SKM-1 treated with dmso at 0.1 percent for 144 hours (cell line): ENCODE data around the gene NLGN4Y.

Experiments
- DNase-seq: peaks from one replicate; lab custom pipeline; 2025; ENCODE audit not compliant: unreplicated experiment; lab: John Stamatoyannopoulos, UW

Gene NLGN4Y

GRCh38 chrY:14644157-14644952 is 120.0 kb downstream of the NLGN4Y start:
- DNase-seq, result no peak

GRCh38 chrY:14679181-14679580 is 154.9 kb downstream of the NLGN4Y start:
- DNase-seq, result no peak

DNA sequence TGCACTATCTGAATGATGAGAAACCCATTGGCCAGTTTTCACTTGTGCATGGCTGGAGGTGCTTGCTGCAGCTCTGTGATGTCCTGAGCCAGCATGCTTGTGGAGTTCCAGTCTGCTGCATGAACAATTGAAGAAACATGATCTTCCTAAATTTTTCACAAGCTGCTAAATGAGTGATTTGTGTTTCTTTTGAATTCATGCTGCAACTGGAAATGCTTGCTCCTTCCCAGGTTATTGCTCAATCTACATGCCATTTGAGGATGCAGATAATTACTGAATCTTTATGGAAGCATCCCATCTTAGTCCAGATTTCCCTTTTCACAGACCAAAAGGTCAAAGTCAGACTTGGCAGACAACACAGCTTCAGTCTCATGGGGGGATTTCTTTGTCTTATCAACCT is 170.2 kb downstream of the NLGN4Y start:
- DNase-seq, result no peak

- no peak for DNase-seq
Measured at GRCh38 chrY:14708158-14708557, 183.8 kb downstream of the NLGN4Y start.

DNA sequence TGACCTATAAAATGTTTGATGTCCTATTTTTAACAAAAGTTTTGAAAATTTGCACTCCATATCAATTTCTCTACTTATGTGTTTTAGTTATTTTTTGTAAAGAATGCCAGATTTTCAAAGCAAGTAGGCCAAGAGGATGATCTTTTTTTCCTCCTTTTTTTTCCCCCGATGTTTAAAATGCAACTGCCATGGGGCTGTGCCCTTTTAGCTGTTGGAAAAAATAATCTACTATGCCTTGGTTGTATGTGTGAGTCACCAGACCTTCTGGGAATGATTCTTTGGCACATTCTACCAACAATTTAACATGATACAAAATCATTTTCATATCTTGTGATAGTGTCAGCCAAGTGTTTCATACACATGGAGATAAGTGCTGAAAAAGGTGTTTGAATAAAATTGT is 217.3 kb downstream of the NLGN4Y start:
- no peak for DNase-seq

- no peak for DNase-seq
Measured at GRCh38 chrY:14748329-14748728, 224.0 kb downstream of the NLGN4Y start.

GRCh38 chrY:14755571-14755970 is 231.2 kb downstream of the NLGN4Y start:
- DNase-seq, result no peak

- no peak for DNase-seq
Measured at GRCh38 chrY:14762903-14763302, 238.6 kb downstream of the NLGN4Y start.

- DNase-seq, result no peak
Measured at GRCh38 chrY:14763600-14763999, 239.3 kb downstream of the NLGN4Y start.

GRCh38 chrY:14778208-14778607 is 253.9 kb downstream of the NLGN4Y start:
- no peak for DNase-seq

DNA sequence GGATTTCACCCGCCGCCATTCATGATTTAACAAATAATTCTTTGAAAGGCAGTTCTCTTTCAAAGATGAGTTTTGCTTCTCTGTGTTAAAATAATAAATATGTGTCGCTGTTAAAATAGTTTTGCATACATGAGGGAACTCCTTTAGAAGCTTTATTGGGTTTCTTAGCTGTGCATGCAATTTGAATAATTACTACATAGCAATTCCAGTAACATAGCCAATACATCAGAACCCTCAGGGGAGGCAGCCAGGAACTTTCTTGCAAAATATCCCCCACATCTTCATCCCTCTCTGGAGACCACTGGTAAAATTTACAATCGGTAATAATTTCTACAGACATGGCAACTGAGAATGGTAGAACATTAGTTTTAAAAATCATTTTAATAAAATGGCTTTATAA is 268.8 kb downstream of the NLGN4Y start:
- no peak for DNase-seq

GRCh38 chrY:14793674-14794073 is 269.3 kb downstream of the NLGN4Y start:
- DNase-seq, result no peak

DNA sequence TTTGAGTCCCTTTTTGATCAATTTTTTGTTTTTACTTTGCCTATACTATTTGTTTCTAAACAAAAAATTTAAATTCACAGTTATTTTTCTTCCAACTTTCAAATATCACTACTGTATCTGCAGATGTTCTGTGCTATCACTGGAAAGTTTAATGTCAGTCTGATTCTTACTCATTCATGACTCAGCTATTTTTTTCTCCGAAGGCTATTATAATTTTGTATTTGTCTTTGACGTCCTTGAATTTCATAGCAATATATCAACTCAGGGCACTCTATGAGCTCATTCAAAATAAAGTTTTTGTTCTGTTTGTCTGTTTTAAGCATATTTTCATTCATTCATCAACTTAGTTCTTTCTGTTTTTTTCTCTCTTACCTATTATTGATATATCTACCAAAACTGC is 273.7 kb downstream of the NLGN4Y start:
- no peak for DNase-seq

DNA sequence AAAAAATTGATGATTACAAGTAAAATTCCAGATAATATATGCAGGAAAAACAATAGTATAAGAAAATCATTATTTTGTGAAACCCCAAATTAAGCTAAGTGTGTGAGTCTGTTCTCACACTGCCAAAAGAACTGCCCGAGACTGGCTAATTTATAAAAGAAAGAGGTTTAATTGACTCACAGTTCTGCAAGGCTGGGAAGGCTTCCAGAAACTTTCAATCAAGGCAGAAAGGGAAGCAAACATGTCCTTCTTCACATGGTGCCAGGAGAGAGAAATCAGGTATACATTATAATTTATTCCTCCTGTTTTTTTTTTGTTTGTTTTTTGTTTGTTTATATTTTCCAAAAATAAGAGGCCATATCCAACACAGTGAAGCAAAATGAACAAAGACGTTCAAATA is 276.8 kb downstream of the NLGN4Y start:
- no peak for DNase-seq

- no peak for DNase-seq
Measured at GRCh38 chrY:14802125-14802524, 277.8 kb downstream of the NLGN4Y start.

DNA sequence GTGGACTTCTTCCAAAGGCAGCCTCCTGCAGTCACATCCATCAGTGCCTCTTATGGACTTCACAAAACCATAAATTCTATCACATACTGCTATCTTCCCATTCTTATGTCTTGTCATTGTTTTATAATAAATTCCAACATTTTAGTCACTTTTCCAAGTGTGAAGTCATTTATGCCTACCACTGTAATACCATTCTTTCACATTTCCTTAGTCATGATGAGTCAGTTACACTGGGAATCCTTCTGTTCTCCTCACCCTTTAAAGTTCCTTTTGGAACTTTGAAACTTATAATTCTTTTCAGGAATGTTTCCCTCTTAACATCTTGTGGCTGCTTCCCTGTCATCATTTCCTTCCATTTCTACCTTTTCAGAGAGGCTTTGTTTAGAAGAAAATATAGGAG is 279.7 kb downstream of the NLGN4Y start:
- no peak for DNase-seq

DNA sequence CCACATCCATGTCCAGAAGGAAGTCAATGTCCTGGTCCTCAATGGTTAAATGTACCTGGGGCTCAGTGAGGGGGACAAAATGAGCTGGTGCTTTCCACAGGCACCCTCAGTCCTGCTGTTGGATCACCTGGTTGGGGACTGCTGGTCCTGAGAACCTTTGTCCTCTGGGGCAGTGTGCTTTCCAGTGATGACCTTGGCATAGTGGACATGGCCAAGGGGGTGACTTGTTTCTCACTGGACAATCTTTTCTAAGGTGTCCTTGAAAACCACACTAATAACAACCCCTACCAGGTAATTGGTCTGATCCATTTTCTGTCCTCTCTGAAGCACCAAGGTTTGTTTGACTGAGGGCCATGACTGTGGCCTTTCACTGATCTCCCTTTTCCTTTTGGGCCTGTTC is 294.1 kb downstream of the NLGN4Y start:
- no peak for DNase-seq

GRCh38 chrY:14822201-14822600 is 297.9 kb downstream of the NLGN4Y start:
- DNase-seq, result no peak

- DNase-seq, result no peak
Measured at GRCh38 chrY:14822906-14823305, 298.6 kb downstream of the NLGN4Y start.

GRCh38 chrY:14824583-14824982 is 300.3 kb downstream of the NLGN4Y start:
- no peak for DNase-seq

DNA sequence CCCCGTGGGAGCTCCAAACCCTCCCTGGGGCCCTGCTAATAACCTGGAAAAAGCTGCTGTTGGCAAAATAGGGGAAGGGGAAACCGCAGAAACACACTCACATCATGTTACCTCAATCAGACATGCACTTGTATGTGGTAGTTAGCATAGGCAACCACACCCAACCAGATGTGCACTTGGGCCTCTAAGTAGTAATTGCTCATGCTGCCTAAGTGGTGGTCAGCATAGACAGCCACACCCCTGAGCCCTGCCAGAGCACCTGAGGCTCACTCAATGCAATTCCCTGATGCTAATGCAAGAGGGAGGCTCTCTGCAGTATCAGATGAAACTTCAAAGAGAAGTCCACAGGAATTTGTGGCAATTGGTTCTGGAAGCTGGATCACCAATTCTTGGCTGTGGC is 301.4 kb downstream of the NLGN4Y start:
- no peak for DNase-seq

- no peak for DNase-seq
Measured at GRCh38 chrY:14828531-14828930, 304.2 kb downstream of the NLGN4Y start.

- no peak for DNase-seq
Measured at GRCh38 chrY:14829366-14829885, 305.1 kb downstream of the NLGN4Y start.
